GM21786 (cell line): ENCODE data around the gene IL9.

Experiments used
- ATAC-seq: cut with Tn5 transposase; IDR thresholded peaks from one replicate; pipeline ENCODE4 v1.9.1; 2021; ENCODE audit not compliant: unreplicated experiment

IL9 gene

DNA sequence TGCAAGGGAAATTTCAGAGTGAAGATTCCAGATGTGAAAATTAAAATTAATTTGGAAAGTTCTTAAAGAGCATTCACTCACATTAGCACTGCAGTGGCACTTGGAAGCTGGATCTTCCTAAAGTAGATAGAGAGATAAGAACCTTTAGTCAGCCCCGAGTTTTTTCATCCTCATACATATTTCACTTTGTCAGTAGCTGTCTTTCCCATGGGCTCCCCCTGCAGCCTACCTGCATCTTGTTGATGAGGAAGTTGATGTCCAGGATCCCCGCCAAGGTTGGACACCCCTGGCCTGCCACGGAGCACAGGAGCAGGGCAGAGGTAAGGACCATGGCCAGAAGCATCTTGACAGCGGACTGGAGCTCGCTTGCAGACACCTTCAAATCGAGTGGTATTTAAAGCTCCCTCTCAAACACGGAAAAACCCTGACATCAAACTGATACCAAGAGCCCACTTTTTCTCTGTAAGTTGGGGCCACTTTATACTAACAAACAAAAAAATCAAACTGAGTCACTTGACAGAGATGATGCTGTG lies at the start of gene IL9:
Gene IL9 (minus strand): TSS at position 368 of the 533 bp plus-strand sequence. CDS start 25 bp downstream, at position 343.
- no peak for ATAC-seq

DNA sequence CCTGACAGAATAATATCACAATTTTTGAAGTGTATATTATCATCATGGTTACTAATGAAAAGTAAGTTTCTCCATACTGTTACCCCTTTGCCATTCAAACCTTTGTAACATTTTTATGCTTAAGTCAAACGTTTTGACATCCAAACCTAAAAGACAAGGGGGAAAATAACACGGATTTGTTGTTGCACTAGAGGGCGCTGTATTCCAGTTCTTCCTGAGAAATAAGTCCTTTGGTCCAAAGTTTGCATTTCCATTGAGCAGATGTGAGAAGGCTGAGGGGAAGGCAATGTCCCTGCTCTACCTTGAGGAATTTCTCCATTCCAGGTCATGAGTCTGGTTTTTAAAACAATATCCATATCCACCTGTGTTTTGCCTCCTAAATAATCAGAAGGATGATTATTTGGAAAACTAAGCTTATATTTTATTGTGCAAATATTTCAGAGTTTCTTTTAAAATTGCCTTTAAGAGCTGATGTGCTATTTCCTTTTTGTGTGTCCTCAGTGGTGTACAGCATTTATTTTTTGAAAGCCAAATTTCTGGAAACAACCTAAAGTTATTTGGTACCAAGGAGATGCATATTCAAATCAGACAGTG lies 49.4 kb upstream of the IL9 start:
- ATAC-seq = no peak

DNA sequence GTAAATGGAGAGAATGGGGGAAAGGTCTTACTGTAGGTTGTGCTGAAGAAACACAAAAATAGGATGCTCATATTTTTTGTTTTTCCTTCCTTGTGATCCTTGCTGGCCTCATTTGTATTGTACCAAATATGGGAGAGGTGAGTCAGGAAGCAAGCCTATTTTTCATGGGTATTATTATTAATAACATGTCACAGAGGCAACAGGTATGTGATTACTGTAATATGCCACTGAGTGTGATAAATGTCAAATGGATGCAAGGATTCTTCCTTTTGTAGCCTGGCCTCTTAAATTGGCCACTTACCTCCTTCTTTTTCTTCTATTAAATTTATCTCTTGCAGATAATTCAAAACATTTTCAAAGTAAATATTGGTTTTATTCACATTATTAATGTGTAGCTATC lies 48.9 kb upstream of the IL9 start:
- no peak for ATAC-seq

DNA sequence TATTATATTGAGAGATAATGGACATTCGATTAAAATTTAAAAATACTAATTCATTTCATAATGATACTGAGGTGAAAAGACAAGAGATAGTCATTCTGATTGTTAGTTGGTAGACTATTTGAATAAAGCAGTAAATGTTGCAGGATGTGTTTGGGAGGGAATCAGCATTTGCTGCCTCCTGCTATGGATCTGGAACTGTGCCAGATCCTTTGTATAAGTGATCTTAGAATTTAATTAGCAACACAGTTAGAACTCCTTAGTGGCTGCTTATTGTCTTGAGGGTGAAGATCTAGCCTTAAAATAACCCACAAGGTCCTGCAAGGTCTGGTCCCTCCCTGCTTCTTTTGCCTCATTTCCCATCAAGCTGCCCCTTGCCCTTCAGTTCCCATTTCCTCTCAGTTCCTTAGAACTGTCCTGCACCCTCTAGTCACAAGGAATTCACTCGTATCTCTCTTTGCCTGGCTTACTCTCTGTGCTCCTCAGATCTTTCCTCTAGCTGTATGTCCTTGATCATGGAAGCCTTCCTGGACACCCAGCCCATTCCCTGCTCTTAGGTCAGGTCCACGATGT lies 46.6 kb upstream of the IL9 start:
- no peak for ATAC-seq

DNA sequence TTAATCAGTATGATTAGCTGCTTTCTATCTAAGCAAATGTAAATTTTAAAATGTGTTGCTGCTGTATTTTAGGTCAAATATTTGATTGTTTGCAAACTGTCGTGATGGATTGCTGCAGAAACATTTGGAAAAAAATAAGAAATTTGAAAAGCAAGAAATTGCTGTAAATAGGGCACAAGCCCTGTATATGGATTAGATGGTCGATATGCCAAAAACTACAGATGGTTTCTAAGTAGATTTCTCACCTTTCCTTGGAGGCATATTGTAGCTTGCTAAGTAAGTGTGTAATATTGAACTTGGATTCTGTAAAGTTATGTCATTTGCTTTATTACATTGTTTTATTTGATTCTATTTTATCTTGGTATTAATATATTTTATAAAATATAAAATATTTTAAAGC lies 46.1 kb upstream of the IL9 start:
- ATAC-seq = no peak

DNA sequence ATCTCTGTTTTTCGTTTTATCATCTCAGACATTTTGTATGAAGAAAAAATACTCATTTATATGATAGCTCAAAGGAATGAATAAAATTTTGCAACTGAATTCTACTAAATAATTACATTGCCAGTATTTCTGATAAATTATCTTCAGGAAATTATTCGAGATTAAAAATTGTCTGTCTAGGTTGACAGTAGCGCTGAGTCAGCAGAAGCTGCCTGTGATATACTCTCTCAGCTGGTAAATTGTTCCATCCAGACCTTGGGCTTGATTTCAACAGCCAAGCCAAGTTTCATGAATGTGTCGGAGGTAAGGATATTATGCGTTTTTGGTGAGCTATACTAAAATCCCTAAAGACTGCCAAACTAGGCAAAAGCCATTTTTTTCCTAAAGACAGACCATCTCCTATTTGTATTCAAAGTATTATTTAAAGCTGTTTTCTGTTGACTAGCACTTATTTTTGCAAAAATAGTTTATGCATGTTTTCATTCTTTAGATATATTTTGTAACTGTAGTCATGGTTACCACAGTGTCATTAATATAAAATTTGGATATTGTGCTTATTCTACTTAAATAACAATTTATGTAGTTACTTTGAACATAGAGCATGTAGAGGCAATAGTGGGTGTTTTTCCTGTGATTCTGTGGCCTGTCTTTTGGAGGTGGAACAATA lies 41.7 kb upstream of the IL9 start:
- no peak for ATAC-seq

DNA sequence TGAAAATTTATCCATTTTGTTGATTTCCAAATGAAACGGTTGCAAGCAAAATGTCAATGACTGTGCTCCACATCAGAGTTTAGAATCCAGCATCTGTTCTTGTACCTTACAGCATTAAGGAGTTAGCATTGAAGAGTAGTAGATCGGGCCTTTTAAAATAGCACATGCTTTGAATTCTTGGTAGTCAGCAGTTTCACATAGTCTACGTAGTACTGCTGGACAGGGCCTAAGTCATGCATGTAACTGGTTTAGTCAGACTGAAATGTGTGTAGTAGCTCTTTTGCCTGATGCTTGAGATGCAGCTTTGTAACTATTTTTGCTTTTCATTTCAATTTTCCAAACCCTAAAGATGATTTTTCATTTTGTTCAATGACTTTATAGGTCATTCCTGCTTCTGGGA lies 39.3 kb upstream of the IL9 start:
- no peak for ATAC-seq

DNA sequence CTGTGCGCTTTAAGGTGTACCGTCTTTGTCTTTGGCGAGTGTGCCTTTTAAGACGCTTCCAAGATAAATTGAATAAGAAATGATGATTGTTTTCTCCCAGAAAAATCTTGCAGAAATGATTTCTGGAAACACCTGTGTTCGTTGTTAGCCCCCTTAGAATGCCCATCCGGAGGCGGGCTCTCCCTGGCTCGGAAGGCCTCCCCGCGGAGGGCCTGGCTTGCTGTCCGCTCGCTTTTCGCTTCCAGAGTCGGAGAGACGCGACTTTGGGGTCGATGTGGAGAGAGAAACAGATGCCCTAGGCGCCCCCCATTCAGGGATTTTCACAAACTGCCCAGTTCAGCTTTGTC lies 35.3 kb upstream of the IL9 start:
- ATAC-seq = no peak

DNA sequence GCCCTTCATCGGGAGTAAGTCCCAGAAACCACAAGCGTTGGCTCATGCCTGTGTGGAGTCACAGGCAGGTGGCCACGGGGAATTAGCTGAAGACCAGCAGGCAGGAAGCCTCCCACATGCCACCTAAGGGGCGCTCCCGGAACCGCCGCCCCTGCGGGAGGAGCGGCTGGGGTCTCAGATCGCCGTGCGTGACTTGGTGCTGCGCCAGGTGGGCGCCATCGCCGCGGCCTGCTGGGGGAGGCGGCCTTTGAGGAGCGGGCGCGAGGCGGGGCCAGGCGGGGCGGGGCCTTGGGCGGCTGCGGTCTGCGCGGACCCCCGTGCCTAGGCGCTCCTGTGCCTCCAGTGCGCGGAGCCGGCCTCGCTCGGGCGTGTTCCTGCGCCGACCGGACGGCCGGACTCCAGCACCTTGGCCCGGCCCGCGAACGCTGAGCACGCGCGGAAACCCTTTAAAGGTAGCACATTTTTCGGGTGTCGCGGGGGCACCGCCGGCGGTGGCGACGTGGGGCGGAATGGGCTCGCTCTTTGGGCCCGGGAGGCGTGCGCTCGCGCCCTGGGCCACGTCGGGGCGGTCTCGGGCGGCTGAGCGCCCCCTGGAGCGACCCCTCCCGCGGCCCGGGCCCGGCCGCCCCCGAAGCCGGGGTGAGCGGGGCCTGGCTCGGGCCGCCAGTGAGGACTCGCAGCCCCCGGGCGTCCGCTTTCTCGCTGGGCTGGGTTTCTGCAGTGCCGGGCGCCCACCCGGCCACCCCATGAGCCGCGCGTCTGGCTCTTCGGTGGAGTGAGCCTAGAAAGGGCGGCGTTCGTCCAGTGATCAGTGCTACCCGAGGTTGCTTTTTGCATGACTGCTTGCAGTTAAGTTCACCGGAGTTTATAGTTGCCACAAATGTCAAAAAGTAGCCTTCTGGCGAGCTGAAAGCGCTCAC lies 34.6 kb upstream of the IL9 start:
- ATAC-seq = no peak

DNA sequence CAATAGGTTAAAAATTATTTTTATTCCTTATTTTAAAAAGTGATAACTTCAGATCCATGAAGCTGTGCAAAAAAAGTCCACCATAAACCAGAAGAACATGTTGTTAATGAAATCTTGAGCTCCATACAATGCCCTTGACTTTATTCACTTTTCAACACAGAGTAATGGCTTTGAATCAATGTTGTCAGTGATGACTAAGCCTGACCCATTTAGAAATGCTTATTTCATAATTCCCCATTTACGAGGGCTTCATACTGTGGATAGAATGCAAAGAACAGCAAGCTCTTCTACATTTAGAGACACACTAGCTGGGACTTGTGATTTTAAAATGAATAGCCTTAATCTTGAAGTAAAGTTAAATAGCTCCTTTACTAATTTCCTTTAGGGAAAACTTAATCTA lies 25.7 kb upstream of the IL9 start:
- no peak for ATAC-seq

DNA sequence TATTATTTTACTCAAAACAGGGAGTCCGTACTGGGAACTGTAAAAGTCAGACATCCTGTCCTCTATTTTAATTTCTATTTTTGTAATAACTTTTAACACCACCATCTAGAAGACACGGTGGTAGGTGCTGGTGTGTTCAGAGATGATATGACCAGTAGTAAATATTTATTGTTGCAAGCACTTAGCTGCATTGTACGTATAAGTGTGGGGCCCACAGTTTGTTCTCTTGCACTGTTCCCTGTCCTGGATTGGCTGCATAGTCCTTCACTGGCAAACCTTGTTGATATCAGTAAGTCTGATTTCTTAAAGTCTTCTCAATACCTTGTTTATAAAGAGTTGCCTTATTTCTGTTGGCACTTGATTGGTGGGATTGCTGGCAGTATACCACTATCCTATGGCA lies 24.6 kb upstream of the IL9 start:
- no peak for ATAC-seq

DNA sequence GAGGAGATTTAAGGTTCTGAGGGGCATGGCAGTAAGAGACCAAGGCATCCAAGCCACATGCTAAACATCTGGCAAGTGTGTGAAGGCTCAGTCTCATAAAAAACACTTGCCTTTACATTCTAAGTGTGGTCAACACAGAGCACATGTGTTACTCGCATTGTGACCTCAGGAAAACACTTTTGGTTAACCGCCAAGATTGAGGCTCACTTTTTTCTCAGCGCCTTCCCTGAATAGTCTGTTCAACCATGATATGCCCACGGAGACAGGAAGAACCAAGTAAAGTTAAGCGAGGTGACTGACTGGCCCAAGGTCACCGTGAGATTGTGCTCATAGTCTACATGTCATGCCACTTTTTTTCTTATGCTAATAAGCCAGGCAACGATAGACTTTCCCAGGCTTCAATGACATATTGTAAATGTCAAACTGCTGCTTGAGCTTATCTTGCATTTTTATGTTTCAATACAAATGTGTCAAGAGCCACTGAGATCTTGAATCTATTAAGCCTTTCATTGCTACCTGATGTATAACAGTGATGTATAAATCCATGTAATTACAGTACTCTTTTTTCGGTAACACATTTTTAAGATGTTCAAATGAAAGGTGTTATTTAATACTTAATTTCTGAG lies 21.1 kb upstream of the IL9 start:
- ATAC-seq = no peak

DNA sequence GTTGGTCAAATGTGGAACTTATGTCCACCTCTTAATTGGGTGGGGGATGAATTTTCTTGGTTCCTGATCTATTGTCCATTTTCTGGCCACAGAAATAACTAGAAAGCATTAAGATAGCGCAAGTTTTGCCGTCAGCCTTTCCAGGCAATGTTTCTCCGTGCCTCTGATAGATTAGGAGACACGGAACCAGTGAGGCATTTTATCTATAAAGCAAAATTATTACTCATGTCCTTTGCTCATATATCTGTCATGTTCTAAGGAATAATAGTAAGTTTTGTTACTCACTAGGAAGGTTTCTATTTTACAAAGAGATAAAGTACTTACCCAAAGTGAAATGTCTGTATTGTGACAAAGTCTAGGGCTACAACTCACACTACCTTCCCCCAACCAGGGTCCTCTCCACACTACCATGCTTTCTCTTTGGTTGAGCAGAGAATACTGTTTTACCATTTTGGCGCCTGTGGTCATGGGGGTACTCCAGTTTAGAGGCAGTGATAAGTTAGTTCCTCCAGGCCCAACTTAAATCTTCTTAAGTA lies 19.9 kb upstream of the IL9 start:
- ATAC-seq = no peak

DNA sequence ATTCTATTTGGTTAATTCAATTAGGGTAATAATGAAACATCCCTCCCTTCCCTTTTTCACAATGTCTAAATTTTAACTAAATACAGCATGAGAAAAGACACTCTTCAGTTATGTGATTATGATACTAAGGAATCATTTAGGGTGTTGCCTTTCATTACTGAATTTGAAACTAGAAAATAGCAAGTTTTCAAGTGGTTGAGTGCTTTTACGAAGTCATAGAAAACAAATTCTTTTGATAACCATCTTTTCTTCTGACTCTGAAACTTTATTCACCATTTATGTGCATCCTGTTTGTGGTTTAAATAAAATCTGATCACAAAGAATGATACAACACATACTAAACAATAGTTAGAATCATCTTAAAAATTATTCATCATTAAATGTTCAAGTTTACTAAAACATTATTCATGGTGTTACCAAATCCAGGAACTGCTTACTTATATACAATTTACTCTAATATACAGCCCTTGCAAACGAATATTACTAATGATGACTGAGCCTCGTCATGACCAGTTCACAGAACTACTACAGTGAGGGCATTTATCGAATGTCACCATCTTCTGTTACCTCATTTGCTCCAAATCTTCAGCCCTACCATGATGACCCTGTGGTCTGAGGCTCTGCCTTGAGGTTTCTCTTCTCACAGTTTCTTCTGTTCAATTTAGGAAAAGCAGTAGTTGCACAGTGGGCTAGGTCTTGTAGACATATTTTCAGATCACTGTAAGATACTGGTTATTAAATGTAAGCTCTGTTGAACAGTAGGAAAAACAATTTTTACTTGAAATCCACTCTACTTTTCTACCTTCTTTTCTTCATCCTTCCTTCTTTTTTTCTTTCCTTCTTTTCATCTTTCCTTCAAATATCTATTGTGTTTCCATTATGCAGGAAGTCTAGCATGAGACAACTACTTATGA lies 18.3 kb upstream of the IL9 start:
- no peak for ATAC-seq

DNA sequence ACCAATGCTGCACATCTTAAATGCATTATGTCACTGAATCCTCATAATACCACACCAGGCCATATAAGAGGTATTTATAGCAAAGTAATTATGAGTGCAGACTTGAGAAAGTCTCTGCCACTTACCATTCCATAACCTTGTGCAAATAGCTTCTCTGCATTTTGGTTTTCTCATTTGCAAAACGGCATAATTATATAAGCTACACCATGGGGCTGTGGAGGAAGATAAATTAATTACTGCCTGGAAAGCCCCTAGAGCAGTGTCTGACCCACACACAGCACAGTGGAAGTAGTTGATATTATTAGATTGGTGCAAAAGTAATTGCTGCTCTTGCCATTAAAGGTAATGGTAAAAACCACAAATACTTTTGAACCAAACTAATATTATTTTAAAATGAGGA lies 9.5 kb upstream of the IL9 start:
- ATAC-seq = no peak

DNA sequence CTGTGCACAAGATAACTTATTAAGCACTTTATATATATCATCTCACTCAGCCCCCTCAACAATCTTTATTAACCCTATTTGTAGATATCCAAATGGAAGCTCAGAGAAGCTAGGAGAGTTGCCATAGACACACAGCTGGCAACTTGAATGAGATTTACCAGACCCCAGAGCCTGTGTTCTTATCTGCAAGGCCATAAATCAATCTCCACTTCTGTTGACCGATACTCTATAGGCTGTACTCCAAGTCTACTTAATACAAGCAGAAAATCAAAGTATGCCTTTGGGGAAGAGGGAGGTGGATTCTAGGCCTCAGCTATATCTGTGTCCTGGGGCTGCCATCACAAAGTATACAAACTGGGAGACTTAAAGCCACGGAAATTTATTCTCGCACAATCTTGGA lies 6.0 kb upstream of the IL9 start:
- ATAC-seq = no peak

DNA sequence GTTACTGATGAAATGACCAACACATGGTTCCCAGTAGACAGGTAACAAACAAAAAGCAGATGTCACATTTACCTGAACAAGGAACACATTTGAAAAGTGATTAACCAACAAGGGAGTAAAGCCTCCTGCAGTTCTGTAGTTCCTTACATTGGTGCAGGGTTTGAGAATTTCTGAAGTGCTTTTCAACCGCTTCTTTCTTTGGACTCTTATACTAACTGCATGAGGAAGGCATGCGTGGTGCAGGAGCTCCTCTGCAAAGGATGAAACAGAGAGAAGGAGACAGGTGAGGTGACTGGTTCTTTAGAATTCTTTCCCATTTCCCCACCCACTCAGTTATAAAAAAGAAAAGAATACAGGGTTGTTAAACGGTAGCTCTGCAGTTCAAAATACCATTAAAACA lies 4.6 kb upstream of the IL9 start:
- no peak for ATAC-seq

DNA sequence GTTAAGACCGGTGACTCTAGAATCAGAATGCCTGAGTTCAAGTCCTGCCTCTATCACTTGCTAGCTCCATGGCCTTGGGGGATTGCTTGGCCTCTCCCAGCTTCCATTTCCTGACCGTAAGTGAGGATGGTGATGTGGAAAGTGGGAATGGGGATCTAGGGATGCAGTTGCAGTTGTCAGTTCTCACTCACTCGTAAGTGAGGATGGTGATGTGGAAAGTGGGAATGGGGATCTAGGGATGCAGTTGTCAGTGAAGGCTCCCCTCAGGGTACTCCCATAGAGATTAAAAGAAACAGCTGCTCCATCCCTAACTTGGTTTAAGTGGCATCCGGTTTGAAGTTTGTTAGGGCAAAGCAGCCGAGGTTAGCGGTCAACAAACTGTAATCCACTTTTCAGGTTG lies 3.0 kb upstream of the IL9 start:
- no peak for ATAC-seq

DNA sequence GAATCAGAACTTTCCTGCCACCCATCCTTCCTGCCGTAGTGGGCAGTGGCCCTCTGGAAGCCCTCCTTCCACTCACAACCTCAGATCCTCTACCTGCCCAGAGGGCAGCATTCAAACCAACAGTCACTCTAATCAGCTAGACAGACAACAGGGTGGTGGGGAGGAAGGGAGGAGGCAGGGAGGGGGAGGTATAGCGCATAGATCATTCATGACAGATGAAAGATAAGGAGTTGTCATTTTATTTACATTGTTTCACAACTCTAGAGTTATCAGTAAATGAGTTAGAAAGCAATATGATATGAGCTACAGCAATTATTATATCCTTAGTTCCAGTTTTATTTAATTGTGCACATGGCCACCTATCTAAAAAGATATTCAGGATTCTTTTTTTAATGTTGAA lies 852 bp downstream of the IL9 start:
- ATAC-seq = no peak

DNA sequence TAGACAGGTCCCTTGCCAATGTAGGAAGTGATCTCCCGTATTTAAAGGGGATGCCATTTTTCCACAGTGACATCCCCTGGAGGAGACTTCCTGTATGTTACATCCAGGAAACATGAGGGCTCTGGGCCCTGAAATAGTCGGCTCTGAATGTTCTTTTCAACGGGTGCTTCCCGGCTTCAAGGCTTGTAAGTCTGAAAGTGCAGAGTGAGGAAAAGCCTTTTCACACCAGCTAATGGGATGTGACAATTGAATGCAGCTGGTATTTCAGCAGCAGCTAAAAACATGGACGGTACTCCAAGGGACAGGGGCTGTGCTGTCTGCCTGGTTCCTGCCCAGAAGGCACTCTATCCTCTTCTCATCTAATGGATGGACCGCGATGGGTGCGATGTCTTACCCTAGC lies 1.4 kb downstream of the IL9 start:
- no peak for ATAC-seq
